ENCODE data around the gene CCDC61. TPM values are rescaled to one million over a fixed set of nuclear protein-coding genes. Genes with fewer than 3 reads are reported as not detected.

CCDC61 gene
- total RNA-seq, 1 experiment from 2014 or later, result 24.8 TPM

DNA sequence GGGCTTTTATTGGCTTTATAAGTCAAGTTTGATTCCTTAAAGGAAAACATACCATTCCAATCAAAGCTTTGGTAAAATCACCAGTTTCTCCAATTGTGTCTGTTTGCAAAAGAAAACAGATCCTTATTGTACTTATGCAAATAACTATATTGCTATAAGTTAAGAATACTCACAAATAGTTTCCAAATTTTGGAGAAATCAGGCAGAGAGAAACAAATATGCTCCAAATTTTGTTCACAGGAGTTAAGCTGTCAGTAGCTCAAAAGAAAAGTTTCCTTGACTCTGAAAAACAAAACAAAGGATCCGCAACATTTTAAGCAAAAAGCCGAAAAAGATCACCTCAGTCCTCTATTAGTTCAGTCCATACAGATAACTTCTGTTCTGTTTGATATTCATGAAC is 64.7 kb downstream of the CCDC61 start:
- ChIA-PET POLR2A (ENCODE audit: unreplicated experiment) (no interaction called here), CTCF (no interaction called here)
- Histone ChIP-seq H2AFZ (no peak overlapping the region), H3K4me1 (replicated peaks; ENCODE audit: insufficient read depth) (peaks cover 6% of the 10 kb centered on the region; the same call in 1 of the 2 replicates), H3K9me3 (ENCODE audit: insufficient read depth, low read depth) (peaks cover 13% of the 10 kb centered on the region; the same call in 1 of the 2 replicates), H3K27me3 (ENCODE audit: insufficient read depth, low read depth) (peaks cover 9% of the 10 kb centered on the region; the same call in 1 of the 2 replicates), H3K9me2 (ENCODE audit: insufficient read depth) (no peaks in the 10 kb centered on the region), H3K4me3 (no peak overlapping the region), H4K20me1 (ENCODE audit: insufficient read depth) (no peaks in the 10 kb centered on the region), H3K4me2 (no peak overlapping the region), H3K36me3 (ENCODE audit: low read depth) (no peaks in the 10 kb centered on the region), H3K79me2 (ENCODE audit: low read depth) (no peaks in the 10 kb centered on the region), H3F3A (ENCODE audit: insufficient read depth, low read depth) (peaks cover 5% of the 10 kb centered on the region), H3K27ac (no peak overlapping the region)
- BruUV-seq (replicated peaks), result no TSS peak
- DNase-seq, result no peak
- intact Hi-C loops (cut with micrococcal nuclease; ENCODE audit: unreplicated experiment), result no loop called here
- TF ChIP-seq, protein P1, sequence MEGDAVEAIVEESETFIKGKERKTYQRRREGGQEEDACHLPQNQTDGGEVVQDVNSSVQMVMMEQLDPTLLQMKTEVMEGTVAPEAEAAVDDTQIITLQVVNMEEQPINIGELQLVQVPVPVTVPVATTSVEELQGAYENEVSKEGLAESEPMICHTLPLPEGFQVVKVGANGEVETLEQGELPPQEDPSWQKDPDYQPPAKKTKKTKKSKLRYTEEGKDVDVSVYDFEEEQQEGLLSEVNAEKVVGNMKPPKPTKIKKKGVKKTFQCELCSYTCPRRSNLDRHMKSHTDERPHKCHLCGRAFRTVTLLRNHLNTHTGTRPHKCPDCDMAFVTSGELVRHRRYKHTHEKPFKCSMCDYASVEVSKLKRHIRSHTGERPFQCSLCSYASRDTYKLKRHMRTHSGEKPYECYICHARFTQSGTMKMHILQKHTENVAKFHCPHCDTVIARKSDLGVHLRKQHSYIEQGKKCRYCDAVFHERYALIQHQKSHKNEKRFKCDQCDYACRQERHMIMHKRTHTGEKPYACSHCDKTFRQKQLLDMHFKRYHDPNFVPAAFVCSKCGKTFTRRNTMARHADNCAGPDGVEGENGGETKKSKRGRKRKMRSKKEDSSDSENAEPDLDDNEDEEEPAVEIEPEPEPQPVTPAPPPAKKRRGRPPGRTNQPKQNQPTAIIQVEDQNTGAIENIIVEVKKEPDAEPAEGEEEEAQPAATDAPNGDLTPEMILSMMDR (conservative IDR thresholded peaks at IDR 0.05), result no peak
- no peak for TF ChIP-seq EZH2 (IDR thresholded peaks at IDR 0.05; ENCODE audit: low read depth)

DNA sequence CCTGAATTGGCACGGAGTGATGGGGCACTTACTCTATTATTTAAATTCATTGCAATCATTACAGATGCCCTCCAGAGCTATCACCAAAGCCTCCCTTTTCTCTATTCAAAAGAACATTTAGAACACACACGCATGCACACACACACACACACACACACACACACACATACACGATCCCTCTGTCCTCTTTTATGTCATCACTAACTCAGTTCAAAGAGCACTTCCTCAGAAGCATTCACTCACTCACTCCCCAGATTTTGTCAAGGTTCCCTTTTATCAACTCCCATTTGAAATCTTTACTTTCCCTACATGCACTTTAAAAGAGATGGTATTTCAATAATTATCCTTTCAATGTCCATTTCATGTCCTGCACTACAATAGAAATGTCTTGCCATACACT is 67.9 kb downstream of the CCDC61 start:
- Histone ChIP-seq H3K4me3 (no peak overlapping the region), H4K20me1 (ENCODE audit: insufficient read depth) (no peaks in the 10 kb centered on the region), H2AFZ (no peak overlapping the region), H3K27me3 (ENCODE audit: insufficient read depth, low read depth) (peaks cover 5% of the 10 kb centered on the region; the same call in 1 of the 2 replicates), H3K9me3 (ENCODE audit: insufficient read depth, low read depth) (peaks cover 13% of the 10 kb centered on the region; the same call in 1 of the 2 replicates), H3K4me2 (no peak overlapping the region), H3K27ac (no peak overlapping the region), H3K4me1 (replicated peaks; ENCODE audit: insufficient read depth) (peaks cover 38% of the 10 kb centered on the region), H3K79me2 (ENCODE audit: low read depth) (no peaks in the 10 kb centered on the region), H3F3A (ENCODE audit: insufficient read depth, low read depth) (peaks cover 37% of the 10 kb centered on the region), H3K36me3 (ENCODE audit: low read depth) (no peaks in the 10 kb centered on the region), H3K9me2 (ENCODE audit: insufficient read depth) (no peaks in the 10 kb centered on the region)
- POLR2A ChIA-PET (ENCODE audit: unreplicated experiment), result no interaction called here
- intact Hi-C loops (cut with micrococcal nuclease; ENCODE audit: unreplicated experiment), result no loop called here
- no peak for DNase-seq
- BruUV-seq (replicated peaks), result no TSS peak
- no peak for TF ChIP-seq EZH2 (IDR thresholded peaks at IDR 0.05; ENCODE audit: low read depth)
- TF ChIP-seq, protein P1 (conservative IDR thresholded peaks at IDR 0.05), result no peak
- CTCF ChIA-PET, result no interaction called here

DNA sequence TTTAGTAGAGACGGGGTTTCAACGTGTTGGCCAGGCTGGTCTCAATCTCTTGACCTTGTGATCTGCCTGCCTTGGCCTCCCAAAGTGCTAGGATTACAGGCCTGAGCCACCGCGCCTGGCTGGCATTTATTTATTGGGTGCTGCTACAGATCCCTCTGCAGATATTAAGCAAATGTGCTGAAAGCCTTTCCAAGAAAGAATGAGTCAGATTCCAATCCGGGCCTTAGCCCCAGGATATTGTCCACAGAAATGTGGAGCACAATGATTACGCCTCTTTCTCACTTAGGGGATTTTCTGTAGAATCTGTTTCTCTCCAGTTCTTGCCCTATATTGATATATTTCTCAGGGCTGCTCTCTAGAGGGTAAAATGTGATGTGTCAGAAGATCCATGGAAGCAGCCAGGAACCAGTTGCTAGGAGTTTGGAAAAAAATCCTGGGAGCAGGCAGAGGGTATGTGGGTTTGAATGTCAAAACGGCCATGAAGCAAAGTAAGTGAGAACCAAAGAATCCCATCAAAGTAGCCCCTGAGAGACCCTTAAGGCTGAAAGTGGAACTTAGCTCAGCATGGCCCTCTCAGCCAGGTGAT is 70.3 kb downstream of the CCDC61 start:
- Histone ChIP-seq H3K4me3 (no peak overlapping the region), H2AFZ (no peak overlapping the region), H4K20me1 (ENCODE audit: insufficient read depth) (no peaks in the 10 kb centered on the region), H3K36me3 (ENCODE audit: low read depth) (no peaks in the 10 kb centered on the region), H3K79me2 (ENCODE audit: low read depth) (no peaks in the 10 kb centered on the region), H3K9me2 (ENCODE audit: insufficient read depth) (no peaks in the 10 kb centered on the region), H3K4me1 (replicated peaks; ENCODE audit: insufficient read depth) (peaks cover 60% of the 10 kb centered on the region), H3K27me3 (ENCODE audit: insufficient read depth, low read depth) (no peaks in the 10 kb centered on the region), H3K4me2 (no peak overlapping the region), H3K9me3 (ENCODE audit: insufficient read depth, low read depth) (peaks cover 13% of the 10 kb centered on the region; the same call in 1 of the 2 replicates), H3K27ac (peak overlapping the region; percentile 11; the same call in 1 of the 2 replicates), H3F3A (ENCODE audit: insufficient read depth, low read depth) (peaks cover 57% of the 10 kb centered on the region)
- no TSS peak for BruUV-seq (replicated peaks)
- DNase-seq, result peak; percentile 23 to 87
- intact Hi-C loops (cut with micrococcal nuclease; ENCODE audit: unreplicated experiment), result no loop called here
- ChIA-PET POLR2A (ENCODE audit: unreplicated experiment) (no interaction called here), CTCF (no interaction called here)
- TF ChIP-seq, protein P1 (conservative IDR thresholded peaks at IDR 0.05), result no peak
- no peak for TF ChIP-seq EZH2 (IDR thresholded peaks at IDR 0.05; ENCODE audit: low read depth)

All from PC-9 (cell line).